HT-29 (cell line): Measurements from ENCODE around the gene YBX3. TPM values are rescaled to one million over a fixed set of nuclear protein-coding genes. Genes with fewer than 3 reads are reported as not detected.
A peak's percentile ranks its signal among the peaks of the same experiment; 100 is the strongest.

Experiments used
- DNase-seq: peaks from one replicate; pipeline ENCODE4 v3.0.0-alpha.2; 2015; ENCODE audit warnings: low spot score
- total RNA-seq: library from RNA; depleted of rRNA; stranded (reverse); fragments of >200 nt; shearing (Covaris generic); gene quantifications from 2 replicates; pipeline ENCODE4 v1.2.3, GENCODE V29; 2014

YBX3 gene
- total RNA-seq, 1 experiment from 2014 or later, result 195 TPM

DNA sequence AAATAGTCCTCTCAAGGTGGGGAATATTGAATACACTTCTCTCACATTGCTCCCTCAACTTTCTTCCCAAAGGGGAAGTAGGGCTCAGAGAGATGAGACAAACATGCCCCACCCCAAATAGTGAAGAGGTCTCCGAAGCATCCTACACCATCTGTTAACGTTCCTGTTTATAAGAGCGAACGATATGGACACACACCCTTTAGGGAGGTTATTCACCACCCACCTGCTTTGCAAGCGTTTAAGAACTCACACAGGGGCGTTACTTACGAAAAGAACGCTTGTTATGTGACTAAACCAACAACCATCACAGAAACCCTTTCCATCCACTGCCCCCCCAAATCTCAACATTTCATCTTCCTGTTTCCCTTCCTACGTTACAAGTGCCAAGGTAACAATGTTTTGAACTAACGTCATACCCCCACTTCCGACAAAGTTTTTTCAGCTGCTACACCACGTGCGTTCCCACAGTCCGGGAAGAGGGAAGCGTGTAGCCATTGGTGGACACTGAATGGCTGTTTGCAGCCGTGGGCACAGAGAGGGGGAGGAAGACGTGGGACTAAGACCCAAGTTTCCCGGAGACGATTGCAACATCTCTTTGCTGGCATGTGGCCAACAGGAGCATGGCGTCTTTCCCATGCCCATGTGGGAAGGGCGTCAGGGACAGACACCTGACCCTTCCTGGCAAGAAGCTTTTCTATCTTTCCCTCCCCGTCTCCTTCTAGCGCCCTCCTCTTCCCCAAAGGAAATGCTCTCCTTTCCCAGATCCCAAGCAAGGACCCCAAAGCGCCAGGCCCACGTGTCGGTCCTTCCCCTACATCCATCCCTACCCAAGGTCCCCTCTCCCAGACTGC lies 1.2 kb downstream of the YBX3 start:
- peak; percentile 92 for DNase-seq

DNA sequence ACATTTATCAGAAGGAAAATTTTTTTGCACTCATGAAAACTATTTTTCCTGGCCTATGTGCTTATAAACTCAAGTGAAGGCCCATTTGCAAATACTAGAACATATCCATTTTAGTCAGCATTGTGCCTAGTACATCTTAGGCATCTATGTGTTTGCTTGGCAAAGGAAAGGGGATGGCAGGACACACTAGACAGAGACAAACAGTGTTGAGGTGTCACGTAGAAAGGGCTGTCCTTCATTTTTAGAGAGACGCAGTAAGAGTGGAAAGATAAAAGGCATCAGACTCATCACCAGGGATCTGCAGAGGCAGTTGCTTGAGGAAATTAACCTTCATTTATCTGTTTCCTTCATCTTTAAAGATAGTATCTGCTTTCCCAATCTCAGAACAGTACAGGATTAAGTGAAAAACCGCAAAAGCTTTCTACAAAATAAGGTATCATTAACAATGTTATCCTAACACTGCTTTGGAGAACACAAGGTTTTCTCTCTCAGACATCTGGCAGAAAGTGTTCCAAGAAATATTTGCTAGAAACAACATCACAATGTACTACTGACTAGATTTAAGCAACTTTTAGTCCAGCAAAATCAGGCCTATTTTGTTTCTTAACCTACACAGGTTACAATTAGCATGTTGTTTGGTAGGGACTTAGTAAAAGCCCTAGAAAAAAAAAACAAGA lies 2.0 kb downstream of the YBX3 start:
- DNase-seq, result peak; percentile 32

DNA sequence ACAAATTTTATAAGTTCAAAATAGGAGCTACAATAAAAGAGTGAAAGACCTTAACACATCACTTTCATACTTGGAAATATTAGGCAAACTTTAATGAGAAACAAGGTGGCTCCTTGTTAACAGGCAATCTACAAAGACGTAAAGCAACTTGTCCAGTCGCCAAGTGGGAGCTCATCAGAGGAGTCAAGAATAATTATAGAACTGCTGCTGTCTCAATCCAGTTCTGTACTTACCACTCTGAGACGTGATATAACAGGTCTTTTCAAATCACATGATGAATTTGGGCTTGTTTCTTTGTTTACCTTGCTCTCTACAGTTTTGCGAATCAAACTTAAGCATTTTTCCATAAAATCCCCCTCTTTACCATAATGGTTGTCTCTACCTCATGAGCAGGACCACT lies 3.6 kb downstream of the YBX3 start:
- peak; percentile 34 for DNase-seq

DNA sequence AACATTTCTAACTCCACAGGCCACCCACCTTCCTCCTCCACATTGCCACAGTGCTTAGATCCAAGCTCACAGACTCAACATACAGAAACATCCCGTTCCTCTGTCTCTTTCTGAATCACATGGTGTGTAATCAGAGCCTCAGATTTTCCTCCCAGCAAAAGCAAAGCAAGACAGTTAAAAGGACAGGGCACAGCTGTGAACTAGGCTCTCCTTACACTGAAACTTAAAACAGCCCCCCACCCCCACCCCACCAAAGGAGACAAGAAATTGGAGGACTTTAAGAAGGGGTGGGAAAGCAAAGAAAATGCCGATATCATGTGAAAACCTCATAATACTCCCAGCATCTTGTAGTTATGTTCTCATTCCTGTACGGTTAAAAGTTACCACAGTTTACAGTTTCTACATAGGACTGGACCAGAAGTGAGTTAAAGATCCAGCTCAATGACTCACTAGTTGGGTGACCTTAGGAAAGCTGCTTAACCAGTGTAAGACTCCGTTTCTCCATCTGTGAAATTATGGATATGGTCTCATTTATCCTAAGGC lies 4.8 kb downstream of the YBX3 start:
- DNase-seq, result peak; percentile 23

DNA sequence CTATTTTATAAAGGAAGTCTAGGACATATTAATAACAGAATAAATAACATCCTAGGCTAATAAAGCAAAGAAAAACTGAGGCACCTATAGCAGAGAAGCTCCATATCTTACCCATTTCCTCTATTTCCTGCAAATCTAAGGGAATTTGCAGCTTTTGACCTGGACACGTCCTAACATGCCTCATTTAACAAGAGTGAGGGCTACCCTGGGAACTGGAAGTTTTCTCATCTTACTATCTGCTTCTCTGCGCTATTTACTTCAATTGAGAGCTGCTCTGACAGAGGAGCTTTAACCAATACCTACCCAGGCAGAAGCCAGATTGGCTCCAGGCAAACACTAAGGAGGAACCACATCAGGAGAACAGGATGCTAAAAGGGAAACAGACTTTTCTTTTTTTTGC lies 5.7 kb downstream of the YBX3 start:
- DNase-seq, result no peak

- peak; percentile 85 for DNase-seq
Observed at GRCh38 chr12:10716704-10717315, 6.3 kb downstream of the YBX3 start.

GRCh38 chr12:10716277-10716676 lies 6.8 kb downstream of the YBX3 start:
- DNase-seq, result no peak

DNA sequence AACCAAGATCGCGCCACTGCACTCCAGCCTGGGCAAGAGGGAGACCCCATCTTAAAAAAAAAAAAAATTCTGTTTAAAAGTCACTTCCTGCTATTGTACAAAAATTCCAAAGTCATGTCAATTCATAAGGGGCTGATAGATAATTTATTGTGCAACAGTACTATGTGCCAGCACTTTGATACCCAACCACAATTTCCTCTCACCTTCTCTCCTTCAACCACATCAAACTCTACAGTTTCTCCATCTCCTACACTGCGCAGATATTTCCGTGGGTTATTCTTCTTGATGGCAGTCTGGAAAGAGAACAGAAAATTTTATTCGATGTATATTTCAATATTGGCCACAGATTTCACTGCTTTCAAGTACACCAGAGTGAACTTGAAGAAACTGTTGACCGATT lies 7.6 kb downstream of the YBX3 start:
- DNase-seq, result no peak

DNA sequence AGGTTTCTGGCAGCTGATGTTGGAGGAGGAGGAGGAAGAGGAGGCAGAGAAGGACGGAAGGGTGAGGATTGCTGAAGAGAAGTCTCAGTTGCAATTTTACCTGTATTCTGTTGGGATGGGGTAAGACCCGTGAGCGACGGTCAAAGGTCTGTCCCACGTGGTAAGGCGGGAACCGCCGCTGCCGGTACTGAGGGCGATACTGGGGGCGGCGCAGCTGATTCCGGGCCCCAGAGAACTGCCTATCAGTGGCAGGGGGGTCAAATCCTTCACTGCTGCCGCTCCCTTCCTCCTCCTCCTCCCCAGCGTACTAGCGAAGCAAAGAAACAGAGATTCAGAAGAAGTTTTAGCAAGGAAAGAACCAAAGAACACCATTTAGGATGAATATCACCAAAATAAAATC lies 13.3 kb downstream of the YBX3 start:
- no peak for DNase-seq

GRCh38 chr12:10708862-10709261 lies 14.3 kb downstream of the YBX3 start:
- no peak for DNase-seq

DNA sequence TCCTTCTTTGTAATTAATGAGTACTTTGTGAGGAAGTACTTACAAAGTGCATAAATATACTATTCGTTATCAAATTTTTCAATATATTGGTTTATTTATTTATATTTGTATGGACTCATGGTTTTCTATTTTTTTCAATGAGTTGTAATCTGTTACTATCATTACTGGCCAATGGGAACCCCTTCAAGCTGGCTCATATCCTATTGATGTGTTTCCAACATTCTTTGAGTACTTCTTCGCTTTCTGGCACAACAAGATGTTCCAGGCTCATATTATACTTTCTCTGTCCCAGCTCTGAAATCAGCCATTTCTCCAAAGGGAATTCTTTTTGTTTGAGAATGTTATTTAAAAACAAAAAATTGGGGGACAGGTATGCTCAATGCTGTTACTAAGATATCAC lies 17.5 kb downstream of the YBX3 start:
- DNase-seq, result no peak

GRCh38 chr12:10701843-10702242 lies 21.3 kb downstream of the YBX3 start:
- DNase-seq, result no peak

GRCh38 chr12:10701131-10701681 lies 21.9 kb downstream of the YBX3 start:
- DNase-seq, result no peak

GRCh38 chr12:10700581-10700980 lies 22.5 kb downstream of the YBX3 start:
- no peak for DNase-seq

GRCh38 chr12:10697862-10698261 lies 25.3 kb downstream of the YBX3 start:
- no peak for DNase-seq

- DNase-seq, result no peak
Observed at GRCh38 chr12:10697156-10697555, 26.0 kb downstream of the YBX3 start.

GRCh38 chr12:10690906-10691305 lies 32.2 kb downstream of the YBX3 start:
- no peak for DNase-seq

DNA sequence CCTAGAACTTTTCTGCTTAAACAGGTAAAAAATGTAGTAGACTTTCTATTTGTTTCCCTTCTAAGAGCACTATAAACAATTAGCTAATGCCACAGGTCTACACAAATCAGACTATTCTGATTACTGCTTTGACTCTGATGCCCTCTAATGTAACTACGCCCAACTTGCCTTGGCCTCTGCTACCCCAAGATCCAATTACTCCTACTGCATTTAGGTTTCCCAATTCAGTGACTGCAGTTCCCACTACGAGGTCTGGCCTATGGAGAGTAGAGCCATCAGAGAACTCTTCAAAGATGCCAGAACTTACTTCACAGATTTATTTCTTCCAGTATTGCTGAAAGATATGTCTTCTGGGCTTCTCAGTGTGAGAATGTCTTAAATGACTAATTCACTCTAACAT lies 34.0 kb downstream of the YBX3 start:
- no peak for DNase-seq

DNA sequence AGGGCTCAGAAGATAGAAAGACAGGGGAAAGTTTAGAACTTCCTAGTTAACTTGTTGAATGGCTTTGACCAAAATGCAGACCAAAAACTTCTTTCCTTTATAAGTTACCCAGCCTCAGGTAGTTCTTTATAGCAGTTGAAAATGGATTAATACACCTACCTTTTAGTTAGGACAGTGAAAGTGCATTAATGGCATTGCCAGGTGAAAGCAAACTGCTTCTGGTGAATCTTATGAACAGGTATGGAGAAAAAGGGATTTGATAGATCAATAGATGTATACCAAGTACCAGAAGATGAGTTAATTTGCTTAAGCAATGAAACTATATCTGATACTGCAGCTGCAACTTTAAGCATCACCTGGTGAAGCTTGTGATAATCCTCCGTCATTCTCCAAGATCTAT lies 35.1 kb downstream of the YBX3 start:
- DNase-seq, result no peak

- peak; percentile 91 for DNase-seq
Observed at GRCh38 chr12:10673659-10674384, 49.3 kb downstream of the YBX3 start, which contains the start of gene STYK1. Gene STYK1, minus strand, starts transcription at chr12:10674052. Its CDS starts 39,434 bp downstream, at chr12:10634618.

- DNase-seq, result peak; percentile 48
Observed at GRCh38 chr12:10672231-10672868, 50.8 kb downstream of the YBX3 start.
